Adrenal gland (tissue), 12 donors: Measurements from ENCODE around the gene WDR35. TPM values are rescaled to one million over a fixed set of nuclear protein-coding genes. Genes with fewer than 3 reads are reported as not detected.
A peak's percentile ranks its signal among the peaks of the same experiment; 100 is the strongest.
"Not testable (repeated sequence)": the region's sequence is repeated elsewhere in the genome, so short reads cannot be mapped to it uniquely, and the experiment has no call there.

ENCODE experiments used
- DNase-seq, 7 donors: peaks; one replicate each; pipeline ENCODE4 v3.0.0-alpha.2; 2019 to 2020
- H3K27ac ChIP-seq, 5 donors: fragments of 200-600 bp; sonication (generic) in 4 of 5; 1 replicate in 3 of 5; 2 replicates in 2 of 5; pipeline versions ENCODE4 v1.5.1 to v1.8.0; 2016 to 2020; ENCODE audit warnings: mild to moderate bottlenecking in 1 of 5
- H3K27me3 ChIP-seq: fragments of 200-600 bp; 2 replicates; pipeline ENCODE4 v1.8.0; 2021
- H3K36me3 ChIP-seq, 2 donors: fragments of 200-600 bp; replicated peaks in 1 of 2; 1 replicate in 1 of 2; 2 replicates in 1 of 2; pipeline versions ENCODE4 v1.5.1 to v1.8.0; 2018 to 2022
- H3K4me1 ChIP-seq, 2 donors: fragments of 200-600 bp; replicated peaks in 1 of 2; 1 replicate in 1 of 2; 2 replicates in 1 of 2; pipeline versions ENCODE4 v1.5.1 to v1.8.0; 2018 to 2021
- H3K4me3 ChIP-seq, 4 donors: fragments of 200-600 bp; sonication (generic) in 3 of 4; one replicate each; pipeline ENCODE4 v1.5.1; 2016 to 2018
- H3K9me3 ChIP-seq, 3 donors: fragments of 200-600 bp; sonication (generic) in 1 of 3; replicated peaks in 1 of 3; 1 replicate in 2 of 3; 2 replicates in 1 of 3; pipeline versions ENCODE4 v1.5.1 to v1.8.0; 2016 to 2021
- POLR2A ChIP-seq, 2 donors: fragments of 450-650 bp; IDR thresholded peaks; one replicate each; pipeline ENCODE4 v1.6.1; 2017; ENCODE audit warnings: antibody characterized with exemption in 2 of 2, mild to moderate bottlenecking in 2 of 2, moderate library complexity in 1 of 2
- WGBS, 4 donors: extraction: QIAGEN DNeasy Blood & Tissue Kit in 2 of 4; methylation state at CpG; one replicate each; pipeline versions ENCODE4 v1.1.5 to v1.1.7; 2013 to 2017; 5-methylcytosine and 5-hydroxymethylcytosine counted together
- intact Hi-C, 2 donors: fragments of 100-400 bp; cut with DNase I; formaldehyde crosslinking; loops; one replicate each; pipeline versions ENCODE4 v1.14.1 to v1.15.0; 2022 to 2023
- polyA plus RNA-seq, 3 donors: library from polyadenylated mRNA; stranded (reverse); fragments of 200-250 nt in 2 of 3; fragments of 350-450 nt in 1 of 3; fragmentation: Illumina TruSeq in 1 of 3; extraction: RNeasy Lipid Tissue Mini Kit (QIAGEN cat#74804) in 1 of 3; gene quantifications; one replicate each; pipeline ENCODE4 v1.2.3, GENCODE V29; 2013 to 2014
- total RNA-seq, 9 donors: library from RNA; depleted of rRNA in 4 of 9; stranded (reverse); fragments of >200 nt in 4 of 9; fragments of 120-200 nt in 1 of 9; fragmentation: NEBNext Ultra II Directional in 1 of 9; extraction: Animal tissue kit (Norgen Biotek cat#: 25700) in 1 of 9; gene quantifications; one replicate each; pipeline versions ENCODE4 v1.1.0 to v1.2.4, GENCODE V29; 2013 to 2023
- TF ChIP-seq, protein P1 (sequence below), 6 experiments: fragments of 450-650 bp in 4 of 6; fragments of 200-600 bp in 2 of 6; sonication (generic) in 1 of 6; IDR thresholded peaks; 1 replicate in 5 of 6; 2 replicates in 1 of 6; pipeline versions ENCODE4 v1.5.1 to v1.8.0; 2016 to 2021; ENCODE audit warnings: antibody characterized with exemption in 6 of 6, mild to moderate bottlenecking in 2 of 6, moderate library complexity in 1 of 6
- donor health status: healthy with polysubstance abuse.
- donor health status: Bipolar disorder and iron deficiency.
- donor health status: DM: yes; HTN: yes; CAD: no.
- donor health status: DM: no; HTN: no; CAD: no.
- donor health status: DM: no; HTN: no; CAD: no.
- donor health status: DM: yes; HTN: yes; CAD: no.

Gene WDR35
- total and polyA plus RNA-seq, 12 donors, result 3.7 to 14.4 (median 9.9) TPM

DNA sequence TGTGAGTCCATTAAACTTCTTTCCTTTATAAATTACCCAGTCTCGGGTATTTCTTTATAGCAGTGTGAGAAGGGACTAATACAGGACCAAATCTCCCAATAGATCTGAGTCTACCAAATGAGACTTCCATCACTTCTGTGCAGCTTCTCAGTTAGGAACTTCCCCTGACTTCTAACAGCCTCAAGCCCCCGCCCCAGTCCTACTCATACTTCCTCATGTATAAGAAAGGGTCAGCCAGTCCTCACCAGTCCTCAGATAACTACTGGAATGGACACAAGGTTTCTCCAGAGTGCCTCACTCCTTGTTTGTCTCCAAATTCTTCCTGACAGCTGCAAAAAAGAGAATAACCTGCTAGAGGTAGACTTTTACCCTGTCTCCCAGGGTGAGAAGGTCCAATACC, 107.6 kb downstream of the WDR35 start:
- no peak for DNase-seq
- 91 to 95% (median 92%) methylated on average over 2 of the region's 2 CpGs for WGBS, 4 donors
- no peaks in the 10 kb centered on the region for H3K9me3 ChIP-seq
- H3K27ac ChIP-seq, result no peak overlapping the region
- no peaks in the 10 kb centered on the region for H3K27me3 ChIP-seq
- TF ChIP-seq POLR2A (IDR thresholded peaks at IDR 0.05), result no peak
- TF ChIP-seq, protein P1, sequence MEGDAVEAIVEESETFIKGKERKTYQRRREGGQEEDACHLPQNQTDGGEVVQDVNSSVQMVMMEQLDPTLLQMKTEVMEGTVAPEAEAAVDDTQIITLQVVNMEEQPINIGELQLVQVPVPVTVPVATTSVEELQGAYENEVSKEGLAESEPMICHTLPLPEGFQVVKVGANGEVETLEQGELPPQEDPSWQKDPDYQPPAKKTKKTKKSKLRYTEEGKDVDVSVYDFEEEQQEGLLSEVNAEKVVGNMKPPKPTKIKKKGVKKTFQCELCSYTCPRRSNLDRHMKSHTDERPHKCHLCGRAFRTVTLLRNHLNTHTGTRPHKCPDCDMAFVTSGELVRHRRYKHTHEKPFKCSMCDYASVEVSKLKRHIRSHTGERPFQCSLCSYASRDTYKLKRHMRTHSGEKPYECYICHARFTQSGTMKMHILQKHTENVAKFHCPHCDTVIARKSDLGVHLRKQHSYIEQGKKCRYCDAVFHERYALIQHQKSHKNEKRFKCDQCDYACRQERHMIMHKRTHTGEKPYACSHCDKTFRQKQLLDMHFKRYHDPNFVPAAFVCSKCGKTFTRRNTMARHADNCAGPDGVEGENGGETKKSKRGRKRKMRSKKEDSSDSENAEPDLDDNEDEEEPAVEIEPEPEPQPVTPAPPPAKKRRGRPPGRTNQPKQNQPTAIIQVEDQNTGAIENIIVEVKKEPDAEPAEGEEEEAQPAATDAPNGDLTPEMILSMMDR (IDR thresholded peaks at IDR 0.05), result no peak
- intact Hi-C loops, result no loop called here
- no peak overlapping the region for H3K4me3 ChIP-seq
- H3K36me3 ChIP-seq, result no peaks in the 10 kb centered on the region
- H3K4me1 ChIP-seq, result no peaks in the 10 kb centered on the region

DNA sequence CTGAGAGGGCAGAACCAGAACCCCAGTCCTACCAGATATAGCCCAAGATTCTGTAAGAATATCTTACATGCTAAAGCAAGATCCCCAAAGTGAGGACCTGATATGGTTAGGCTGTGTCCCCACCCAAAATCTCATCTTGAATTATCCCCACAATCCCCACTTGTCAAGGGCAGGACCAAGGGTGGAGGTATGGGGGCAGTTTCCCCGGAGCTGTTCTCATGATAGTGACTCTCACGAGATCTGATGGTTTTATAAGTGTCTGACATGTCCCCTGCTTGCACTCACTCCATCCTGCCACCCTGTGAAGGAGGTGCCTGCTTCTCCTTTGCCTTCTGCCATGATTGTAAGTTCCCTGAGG, 108.0 kb downstream of the WDR35 start:
- H3K36me3 ChIP-seq, result no peaks in the 10 kb centered on the region
- TF ChIP-seq POLR2A (IDR thresholded peaks at IDR 0.05), result no peak
- TF ChIP-seq, protein P1 (IDR thresholded peaks at IDR 0.05), result no peak
- DNase-seq, result peak in 1 of 7 donors; percentile 14
- intact Hi-C loops, result no loop called here
- no peak overlapping the region for H3K27ac ChIP-seq
- H3K27me3 ChIP-seq, result no peaks in the 10 kb centered on the region
- no peaks in the 10 kb centered on the region for H3K9me3 ChIP-seq
- no peaks in the 10 kb centered on the region for H3K4me1 ChIP-seq
- 45 to 83% (median 74%) methylated on average over 1 to 2 of the region's 2 CpGs for WGBS, 4 donors
- no peak overlapping the region for H3K4me3 ChIP-seq

DNA sequence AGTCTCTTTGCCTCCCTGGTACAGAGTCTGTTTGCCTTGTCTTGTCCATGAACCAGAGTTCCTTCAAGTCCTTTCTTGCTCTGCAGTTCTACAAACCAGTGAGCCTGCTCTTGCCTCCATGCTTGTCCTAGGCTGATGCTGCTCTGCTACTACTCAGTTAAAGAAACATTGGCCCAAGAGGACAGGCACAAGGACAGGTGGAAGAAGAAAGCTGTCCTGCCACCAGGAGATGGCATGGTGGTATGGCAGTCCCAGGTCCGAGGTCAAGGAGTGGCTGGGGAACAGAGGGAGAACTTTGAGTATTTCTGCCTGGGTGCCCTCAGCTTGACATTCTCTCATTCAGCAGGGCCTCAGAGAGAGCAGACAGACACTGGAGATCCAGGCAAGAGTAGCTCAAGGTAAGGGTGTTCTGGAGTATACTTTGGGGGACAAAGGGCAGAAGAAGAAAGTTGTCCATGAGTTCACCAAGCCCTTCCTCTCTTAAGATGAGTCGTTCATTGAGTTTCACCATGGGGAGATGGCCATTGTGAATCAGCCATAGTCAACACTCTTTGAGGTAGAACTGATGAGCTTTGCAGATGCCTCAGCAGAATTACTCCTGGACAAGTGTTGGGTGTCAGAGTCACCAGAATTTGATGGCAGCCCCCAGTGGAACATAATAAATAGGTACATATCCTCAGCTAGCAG, 108.5 kb downstream of the WDR35 start:
- 64 to 90% (median 82%) methylated on average over 2 of the region's 2 CpGs for WGBS, 4 donors
- Histone ChIP-seq H3K27ac (no peak overlapping the region), H3K4me3 (no peak overlapping the region), H3K27me3 (no peaks in the 10 kb centered on the region), H3K4me1 (no peaks in the 10 kb centered on the region), H3K36me3 (no peaks in the 10 kb centered on the region), H3K9me3 (no peaks in the 10 kb centered on the region)
- DNase-seq, result peak in 1 of 7 donors; percentile 36
- intact Hi-C loops, result no loop called here
- TF ChIP-seq, protein P1 (IDR thresholded peaks at IDR 0.05), result no peak
- TF ChIP-seq POLR2A (IDR thresholded peaks at IDR 0.05), result no peak

DNA sequence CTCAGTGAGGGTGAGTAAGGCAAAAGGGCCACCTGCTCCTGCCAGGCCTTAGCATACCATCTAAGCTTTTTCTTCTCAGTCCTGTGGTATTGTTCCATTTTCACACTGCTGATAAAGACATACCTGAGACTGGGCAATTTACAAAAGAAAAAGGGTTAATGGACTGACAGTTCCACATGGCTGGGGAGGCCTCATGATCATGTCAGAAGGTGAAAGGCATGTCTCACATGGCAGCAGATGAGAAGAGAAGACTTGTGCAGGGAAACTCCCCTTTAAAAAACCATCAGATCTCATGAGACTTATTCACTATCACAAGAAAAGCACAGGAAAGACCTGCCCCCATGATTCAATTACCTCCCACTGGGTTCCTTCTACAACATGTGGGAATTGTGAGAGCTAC, 109.7 kb downstream of the WDR35 start:
- H3K27ac ChIP-seq, H3K4me1 ChIP-seq, H3K27me3 ChIP-seq, intact Hi-C loops, DNase-seq, H3K36me3 ChIP-seq, H3K4me3 ChIP-seq, H3K9me3 ChIP-seq: not testable (repeated sequence)

DNA sequence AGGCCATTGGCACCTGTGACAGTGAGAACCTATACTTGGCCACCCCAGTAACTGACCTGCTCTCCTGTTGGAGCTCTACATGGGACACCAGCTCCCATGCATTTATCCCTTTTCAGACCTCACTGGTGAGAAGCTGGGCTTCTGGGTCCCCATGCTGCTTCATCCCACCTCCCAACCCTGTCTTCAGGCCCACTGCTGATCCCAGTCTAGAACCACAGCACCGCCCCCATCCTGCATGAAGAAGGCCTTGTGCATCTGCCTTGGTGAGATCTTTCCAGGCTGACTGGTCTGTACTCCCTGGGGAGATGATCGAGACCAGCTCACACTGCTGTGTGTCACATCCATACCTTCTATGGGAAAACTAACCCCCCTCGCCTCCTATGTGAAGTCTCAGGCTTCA, 110.8 kb downstream of the WDR35 start:
- Histone ChIP-seq H3K9me3 (no peaks in the 10 kb centered on the region), H3K27ac (no peak overlapping the region), H3K4me1 (no peaks in the 10 kb centered on the region), H3K27me3 (no peaks in the 10 kb centered on the region), H3K4me3 (no peak overlapping the region), H3K36me3 (no peaks in the 10 kb centered on the region)
- DNase-seq, result peak in 1 of 7 donors; percentile 28
- WGBS, 4 donors, result 76 to 91% (median 87%) methylated on average over 3 of the region's 3 CpGs
- intact Hi-C loops, result no loop called here
- TF ChIP-seq, protein P1 (IDR thresholded peaks at IDR 0.05), result no peak
- no peak for TF ChIP-seq POLR2A (IDR thresholded peaks at IDR 0.05)
